Astrocyte of the spinal cord (primary cell): ENCODE results near the gene KCNN4.

Experiments used
- DNase-seq: peaks from one replicate; pipeline ENCODE4 v3.0.0; 2011; ENCODE audit warnings: low read depth, low spot score
- H3K4me3 ChIP-seq: 2 replicates; pipeline ENCODE4 v1.5.1; 2011; ENCODE audit warnings: low read depth, mild to moderate bottlenecking, low read length, moderate library complexity
- CTCF ChIP-seq: IDR thresholded peaks from 2 replicates; pipeline ENCODE4 v1.5.1; 2012; ENCODE audit warnings: low read depth, mild to moderate bottlenecking, low read length, inconsistent platforms
- in situ Hi-C: cut with HindIII; loops from 2 replicates; pipeline ENCODE4 v1.10.0; 2017; ENCODE audit warnings: low sequenced_read_pairs

Gene KCNN4

GRCh38 chr19:43774103-43774939 is 6.5 kb downstream of the KCNN4 start:
- no peak for DNase-seq
- in situ Hi-C loops, result no loop called here
- no peak overlapping the region for H3K4me3 ChIP-seq
- TF ChIP-seq CTCF, result peak; percentile 47

GRCh38 chr19:43773725-43774102 is 7.1 kb downstream of the KCNN4 start:
- H3K4me3 ChIP-seq, result no peak overlapping the region
- no peak for TF ChIP-seq CTCF
- DNase-seq, result no peak
- in situ Hi-C loops, result no loop called here

- no peak for DNase-seq
- no peak for TF ChIP-seq CTCF
- in situ Hi-C loops, result no loop called here
These were observed 11.5 kb downstream of the KCNN4 start for GRCh38 chr19:43769256-43769655.

GRCh38 chr19:43768273-43769050 is 12.3 kb downstream of the KCNN4 start:
- in situ Hi-C loops, result no loop called here
- no peak for DNase-seq
- TF ChIP-seq CTCF, result no peak
- H3K4me3 ChIP-seq, result no peak overlapping the region

More at GRCh38 chr19:43769256-43769655, 11.5 kb downstream of the KCNN4 start:
- no peak overlapping the region for H3K4me3 ChIP-seq

GRCh38 chr19:43767818-43768217 is 13.0 kb downstream of the KCNN4 start:
- no peak for DNase-seq
- no peak overlapping the region for H3K4me3 ChIP-seq

GRCh38 chr19:43767316-43767715 is 13.5 kb downstream of the KCNN4 start:
- TF ChIP-seq CTCF, result no peak
- no peak for DNase-seq
- in situ Hi-C loops, result no loop called here
- no peak overlapping the region for H3K4me3 ChIP-seq

More at GRCh38 chr19:43767818-43768217, 13.0 kb downstream of the KCNN4 start:
- TF ChIP-seq CTCF, result no peak
- in situ Hi-C loops, result no loop called here
